Fibroblast of peridontal ligament (primary cell): ENCODE results near the gene TSPAN9.
A peak's percentile ranks its signal among the peaks of the same experiment; 100 is the strongest.

ENCODE experiments used
- DNase-seq: peaks from one replicate; pipeline ENCODE4 v3.0.0-alpha.2; 2010; ENCODE audit errors: extremely low read depth

TSPAN9 gene

DNA sequence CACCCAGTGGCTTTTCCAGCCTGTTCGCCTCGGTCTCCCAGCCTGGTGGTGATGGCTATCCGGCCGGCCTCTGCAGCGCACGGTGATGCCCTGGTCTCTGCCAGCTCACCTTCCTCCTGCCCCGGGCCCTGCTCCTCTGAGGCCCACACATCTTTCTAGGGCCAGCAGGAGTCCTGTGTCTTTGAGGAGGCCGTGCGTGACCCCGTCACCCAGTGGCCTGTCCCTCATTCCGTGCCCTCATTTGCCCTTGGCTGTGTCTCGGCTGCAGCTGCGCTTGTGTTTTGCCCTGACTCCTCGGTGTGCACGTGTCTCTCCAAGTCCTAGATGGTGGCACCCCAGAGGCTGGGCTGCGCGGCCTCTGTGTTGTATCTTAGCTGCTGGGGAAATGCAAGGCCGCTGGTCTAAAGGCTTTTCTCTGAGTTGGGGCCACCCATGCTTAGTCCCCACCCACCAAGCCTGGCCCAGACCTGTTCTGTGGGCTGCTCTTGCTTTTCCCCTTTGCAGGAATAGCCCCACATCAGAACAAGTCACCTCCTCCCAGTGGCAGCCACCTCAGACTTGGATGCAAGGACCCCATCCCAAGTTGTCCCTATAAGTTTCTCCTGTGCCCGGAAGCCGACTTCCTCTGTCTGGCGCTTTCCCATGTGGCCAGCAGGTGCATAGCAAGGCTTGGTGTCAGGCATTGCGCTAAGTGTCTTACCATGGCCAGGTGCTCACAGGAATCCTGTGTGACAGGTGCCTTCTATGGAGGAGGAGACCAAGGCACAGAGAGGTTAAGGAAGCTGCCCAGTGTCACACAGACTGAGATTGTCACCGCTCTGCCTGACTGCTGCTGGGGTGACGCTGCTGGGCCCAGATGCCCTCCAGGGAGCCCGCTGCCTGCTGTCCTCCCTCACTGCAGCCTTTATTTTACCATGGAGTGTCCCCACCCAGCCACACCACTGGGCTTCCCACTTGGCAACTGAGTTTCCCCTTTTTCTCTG, 64.5 kb downstream of the TSPAN9 start:
- DNase-seq, result no peak

DNA sequence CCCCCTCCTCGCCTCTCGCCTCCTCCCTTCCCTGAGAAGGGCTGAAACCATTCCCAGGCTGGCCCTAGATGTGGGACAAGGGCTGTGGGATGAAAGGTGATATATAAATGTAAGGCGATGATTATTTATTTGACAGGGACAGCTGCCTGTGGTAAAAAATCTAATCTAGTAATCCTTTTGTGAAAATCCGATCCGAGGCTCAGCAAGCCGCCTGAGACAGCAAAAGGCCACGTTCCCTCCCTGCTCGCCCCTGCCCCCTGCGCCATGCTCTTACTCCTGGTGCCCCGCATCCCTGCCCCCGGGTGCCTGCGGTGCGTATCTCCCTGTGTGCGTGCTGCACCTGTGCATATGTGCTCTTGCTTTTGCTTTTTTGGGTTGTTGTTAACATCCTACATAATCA, 65.2 kb downstream of the TSPAN9 start:
- DNase-seq, result no peak

DNA sequence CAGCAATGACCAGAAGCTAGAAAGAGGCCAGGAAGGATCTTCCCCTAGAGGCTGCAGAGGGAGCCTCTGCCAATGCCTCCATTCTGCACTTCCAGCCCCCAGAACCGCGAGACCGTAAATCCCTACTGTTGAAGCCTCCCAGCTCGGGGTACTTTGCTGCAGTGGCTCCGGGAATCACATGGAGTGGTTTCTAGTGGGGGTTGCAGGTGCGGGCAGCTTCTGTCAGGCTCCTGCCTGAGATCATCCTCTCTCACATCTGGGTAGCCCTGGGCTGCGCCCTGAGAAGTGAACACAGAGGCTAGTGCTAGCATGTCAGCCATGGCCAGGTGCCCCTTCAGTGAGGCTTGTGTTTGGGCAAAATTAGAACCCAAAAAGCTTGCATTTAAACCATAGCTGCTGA, 67.3 kb downstream of the TSPAN9 start:
- DNase-seq, result no peak

DNA sequence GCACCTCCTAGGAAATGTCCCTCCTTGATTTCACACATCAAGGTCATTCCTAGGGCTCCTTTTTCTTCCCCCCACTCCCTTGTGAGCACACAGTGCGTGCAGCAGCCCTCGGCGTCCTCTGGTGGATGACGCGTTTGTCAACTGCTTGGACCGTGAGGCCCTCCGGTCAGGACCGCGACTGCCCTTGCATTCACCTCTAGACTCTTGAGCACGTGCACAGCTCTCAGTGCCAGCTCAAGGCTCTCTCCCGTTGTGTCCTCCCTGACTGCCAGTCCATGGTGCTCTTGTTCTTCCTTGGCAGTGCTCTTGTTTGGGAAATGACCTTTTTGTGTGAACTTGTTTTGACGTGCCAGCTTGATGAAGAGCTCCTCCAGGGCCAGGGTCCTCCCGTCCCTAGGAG, 67.9 kb downstream of the TSPAN9 start:
- no peak for DNase-seq

DNA sequence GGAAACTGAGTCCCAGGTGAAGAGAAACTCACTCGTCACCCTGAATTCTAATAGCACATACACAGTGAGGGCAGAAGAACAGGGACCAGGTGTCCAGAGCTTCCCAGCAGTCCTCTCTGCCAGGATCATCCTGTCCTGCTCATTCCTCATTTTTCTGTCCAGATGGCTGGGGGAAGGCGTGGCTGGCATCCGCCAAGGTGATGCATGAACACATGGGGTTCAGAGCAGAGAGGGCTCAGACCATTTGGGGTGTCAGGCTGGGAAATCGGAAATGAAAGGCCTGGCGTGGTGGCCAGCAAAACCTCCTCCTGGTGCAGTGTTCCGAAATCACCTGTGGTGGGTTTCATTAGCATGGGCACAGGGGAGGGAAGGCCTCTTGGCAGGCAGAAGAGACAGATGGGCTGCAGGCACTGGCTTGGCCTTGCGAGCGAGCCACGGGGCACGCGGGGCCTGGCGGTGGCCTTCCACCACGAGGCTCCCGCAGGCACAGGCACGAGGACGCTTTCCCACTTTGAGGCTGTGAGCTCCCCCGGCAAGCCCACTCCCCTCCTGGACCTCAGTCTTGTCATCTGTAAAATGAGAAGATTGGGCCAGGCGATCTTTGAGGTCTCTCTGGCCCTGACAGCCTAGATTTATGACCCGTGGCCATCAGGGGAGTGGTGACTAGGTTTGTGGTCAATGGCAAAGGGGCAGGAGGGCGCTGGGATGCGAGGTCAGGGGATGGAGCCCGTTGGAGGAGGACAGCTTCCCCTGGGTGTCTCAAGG, 68.5 kb downstream of the TSPAN9 start:
- DNase-seq, result no peak

DNA sequence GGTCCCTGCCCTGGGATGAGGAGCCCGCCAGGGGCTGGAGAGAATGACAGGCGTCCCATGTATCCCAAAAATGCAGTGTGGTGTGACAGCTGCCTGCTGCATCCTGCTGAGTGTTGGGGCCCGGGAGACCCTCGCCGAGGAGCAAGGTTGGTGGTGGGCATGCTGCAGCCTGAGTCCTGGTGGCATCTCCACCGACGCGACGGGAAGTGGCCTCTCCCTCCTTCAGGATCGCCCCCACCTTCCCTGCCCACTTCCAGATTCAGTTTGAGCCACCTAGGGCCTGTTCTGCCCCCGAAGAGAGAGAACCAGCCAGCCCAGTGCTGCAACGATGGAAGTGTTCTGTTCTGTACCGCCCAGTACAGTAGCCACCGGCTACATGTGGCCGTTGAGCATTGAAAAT, 70.1 kb downstream of the TSPAN9 start:
- no peak for DNase-seq

DNA sequence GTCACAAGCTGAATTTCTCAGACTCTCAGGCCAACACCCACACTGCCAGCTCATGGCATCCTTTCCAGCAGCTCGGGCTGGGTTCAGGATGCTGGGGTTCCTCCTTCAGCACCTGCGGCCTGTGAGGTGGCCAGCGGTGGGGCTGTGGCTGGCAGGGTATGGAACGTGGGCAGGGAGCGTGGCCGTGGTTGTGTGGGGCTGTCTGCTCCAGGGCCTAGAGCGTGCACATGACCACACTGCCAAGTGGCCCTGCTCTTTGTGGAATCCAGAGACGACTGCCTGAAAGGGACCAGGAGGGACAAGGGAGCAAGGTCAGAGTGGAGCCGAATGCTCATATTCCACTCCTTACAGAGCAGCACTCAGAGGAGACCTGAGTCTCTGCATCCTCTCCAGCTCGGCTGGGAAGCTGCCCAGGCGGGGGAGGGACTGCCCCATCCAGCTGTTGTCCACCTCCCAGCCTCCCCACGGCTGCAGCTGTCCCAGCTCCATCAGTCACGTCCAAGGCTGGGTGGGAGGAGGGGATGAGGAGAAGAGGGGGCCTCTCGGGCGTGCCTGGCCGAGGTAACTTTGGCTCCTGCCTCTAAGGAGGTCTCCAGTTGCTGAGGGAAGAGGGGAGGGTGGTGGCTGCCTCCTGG, 71.3 kb downstream of the TSPAN9 start:
- DNase-seq, result no peak

DNA sequence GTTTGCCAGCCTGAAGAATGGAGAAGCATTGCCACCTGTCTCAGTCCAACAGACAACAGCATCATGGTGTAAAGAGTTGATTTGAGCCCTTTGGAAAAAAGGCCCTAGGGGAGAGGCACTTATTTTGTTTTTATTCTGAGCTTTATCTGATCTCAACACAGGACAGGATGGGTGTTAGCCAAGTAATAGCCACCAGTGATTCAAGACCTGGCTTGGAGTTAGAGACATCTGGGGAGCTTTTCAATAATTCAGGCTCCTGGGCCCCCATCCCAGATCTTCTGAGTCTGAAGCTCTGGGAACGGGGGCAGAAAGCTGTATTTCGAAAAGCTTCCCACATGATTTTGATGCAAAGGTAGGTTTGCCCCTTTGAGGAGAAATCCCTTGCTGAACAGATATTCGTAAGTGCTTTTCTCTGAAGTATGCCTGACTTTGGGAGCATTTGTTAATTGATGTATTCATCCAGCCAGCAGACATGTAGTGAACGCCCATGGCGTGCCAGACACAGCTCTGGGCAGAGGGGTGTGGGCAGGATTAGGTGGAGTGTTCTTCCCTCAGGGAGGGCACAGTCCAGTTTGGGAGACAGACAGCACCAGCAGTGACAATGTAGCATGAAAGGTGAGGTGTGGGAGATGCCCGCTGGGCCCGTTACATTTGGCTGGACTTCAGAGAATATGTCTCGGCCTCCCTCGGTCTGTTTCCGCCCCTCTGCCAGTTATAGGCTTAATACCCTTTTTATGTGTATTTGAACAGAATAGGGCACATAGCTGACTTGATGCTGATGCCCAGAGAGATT, 72.5 kb downstream of the TSPAN9 start:
- DNase-seq, result no peak

DNA sequence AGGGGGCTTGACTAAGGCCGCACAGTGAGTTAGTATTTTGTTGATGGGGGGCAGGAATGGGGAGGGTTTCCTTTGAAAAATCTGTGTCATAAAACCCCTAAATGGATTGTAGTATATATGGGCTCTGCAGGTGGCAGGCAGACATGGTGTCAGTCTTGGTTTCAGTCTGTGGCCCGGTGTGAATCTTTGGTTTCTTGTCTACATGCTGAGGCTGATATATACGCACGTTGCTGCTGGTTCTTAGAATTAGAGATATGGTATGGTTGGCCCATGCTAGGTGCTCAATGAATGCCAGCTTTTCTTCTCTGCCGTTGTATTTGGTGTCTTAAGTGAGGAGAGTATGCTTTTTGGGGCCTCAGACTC, 73.1 kb downstream of the TSPAN9 start:
- no peak for DNase-seq

DNA sequence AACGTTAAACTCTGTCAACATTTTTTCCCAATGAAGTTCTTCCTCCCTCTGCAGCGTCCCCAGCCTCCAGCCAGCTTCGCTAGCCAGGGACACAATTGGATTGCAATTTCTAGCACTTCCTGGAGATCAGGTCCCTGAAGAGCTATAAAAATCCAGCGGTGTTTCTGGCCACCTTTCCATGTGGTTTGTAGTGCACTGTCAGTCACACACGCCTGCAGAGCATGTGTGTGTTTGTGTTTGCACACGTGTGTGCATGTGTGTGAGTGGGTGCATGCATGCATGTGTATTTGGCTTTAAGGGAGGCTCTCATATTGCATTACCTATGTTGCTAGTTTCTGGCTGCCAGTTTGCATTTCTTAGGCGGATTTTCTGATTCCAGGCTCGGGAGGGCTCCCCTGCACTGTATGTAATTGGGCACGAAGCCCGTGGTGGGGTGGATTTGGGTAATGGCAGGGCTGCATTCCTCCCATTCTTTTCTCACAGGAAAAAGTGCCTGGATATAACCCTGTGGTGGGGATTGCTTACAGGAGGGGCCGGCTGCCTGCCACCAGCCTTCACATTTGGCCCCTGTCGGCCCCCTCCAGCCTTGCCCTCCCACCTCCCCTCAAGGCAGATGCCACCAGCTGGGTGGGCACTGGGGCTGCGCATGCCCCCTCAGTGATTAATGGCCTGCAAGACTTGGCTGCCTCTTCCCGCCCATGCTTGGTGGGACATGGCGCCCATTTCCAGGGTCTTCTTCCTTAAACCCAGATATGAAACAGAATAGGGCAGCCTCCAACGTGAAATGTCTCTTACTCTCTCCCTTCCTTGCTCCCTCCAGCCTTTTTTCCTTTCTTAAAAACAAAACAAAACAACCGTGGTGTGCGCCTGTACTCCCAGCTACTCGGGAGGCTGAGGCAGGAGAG, 74.0 kb downstream of the TSPAN9 start:
- DNase-seq, result peak; percentile 44

DNA sequence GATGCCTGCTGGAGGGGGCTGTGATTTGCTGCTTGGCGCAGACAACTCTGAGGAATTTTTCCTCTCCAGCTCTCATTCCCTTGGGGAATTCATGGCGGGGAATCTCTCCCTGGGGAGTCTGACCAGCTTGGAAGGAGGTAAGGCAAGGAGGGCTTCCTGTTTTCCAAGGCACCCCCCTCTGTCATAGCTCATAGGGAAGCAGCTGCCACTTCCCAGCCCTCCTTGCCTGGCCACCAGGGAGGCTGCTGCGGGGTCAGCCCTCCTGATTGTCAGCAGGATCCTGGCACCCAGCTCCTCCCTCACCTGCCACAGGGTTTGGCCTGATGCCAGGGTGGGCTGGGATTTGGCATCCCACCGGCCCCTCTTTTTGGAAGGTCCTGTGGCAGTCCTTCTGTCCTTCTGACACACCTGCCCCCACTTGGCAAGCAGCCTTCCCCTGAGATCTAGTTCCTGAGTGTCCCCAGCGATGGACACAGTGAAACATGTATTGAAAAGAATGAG, 74.9 kb downstream of the TSPAN9 start:
- DNase-seq, result peak; percentile 38

DNA sequence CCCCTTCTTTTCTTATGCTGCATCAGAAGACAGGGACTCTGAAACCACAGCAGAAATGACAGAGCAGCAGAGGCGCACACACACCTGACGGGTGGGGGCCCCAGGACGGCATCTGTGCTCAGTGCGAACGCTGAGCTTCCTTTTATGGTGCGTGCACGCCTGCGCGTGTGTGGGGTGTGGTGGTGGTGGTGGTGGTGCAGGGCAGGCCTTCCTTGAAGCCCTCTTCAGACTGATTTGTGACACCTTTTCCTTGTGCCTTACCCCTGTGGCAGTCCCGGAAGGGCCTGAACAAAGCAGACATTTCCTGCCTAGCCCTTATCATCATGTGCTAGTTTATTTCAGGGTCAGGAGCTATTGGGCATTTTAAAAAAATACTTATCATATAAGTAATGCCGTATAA, 75.7 kb downstream of the TSPAN9 start:
- DNase-seq, result no peak

DNA sequence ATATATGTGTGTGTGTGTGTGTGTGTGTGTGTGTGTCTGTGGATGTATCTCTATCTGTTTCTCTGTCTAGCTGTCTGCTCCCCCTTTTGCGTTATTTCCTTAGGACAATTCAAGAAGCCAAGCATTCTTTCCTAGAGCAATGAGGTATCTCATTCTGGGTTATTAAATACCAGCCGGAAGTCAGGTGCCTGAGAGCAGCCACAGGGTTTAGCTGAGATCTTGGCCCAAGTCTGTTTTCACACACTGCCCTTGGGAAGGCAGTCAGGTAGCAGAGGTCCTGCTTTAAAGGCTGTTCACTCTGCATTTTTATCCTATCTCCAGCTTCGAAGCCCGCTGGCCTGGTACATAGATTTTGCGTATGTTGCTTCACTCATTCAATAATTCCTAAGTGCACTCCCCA, 76.8 kb downstream of the TSPAN9 start:
- no peak for DNase-seq

DNA sequence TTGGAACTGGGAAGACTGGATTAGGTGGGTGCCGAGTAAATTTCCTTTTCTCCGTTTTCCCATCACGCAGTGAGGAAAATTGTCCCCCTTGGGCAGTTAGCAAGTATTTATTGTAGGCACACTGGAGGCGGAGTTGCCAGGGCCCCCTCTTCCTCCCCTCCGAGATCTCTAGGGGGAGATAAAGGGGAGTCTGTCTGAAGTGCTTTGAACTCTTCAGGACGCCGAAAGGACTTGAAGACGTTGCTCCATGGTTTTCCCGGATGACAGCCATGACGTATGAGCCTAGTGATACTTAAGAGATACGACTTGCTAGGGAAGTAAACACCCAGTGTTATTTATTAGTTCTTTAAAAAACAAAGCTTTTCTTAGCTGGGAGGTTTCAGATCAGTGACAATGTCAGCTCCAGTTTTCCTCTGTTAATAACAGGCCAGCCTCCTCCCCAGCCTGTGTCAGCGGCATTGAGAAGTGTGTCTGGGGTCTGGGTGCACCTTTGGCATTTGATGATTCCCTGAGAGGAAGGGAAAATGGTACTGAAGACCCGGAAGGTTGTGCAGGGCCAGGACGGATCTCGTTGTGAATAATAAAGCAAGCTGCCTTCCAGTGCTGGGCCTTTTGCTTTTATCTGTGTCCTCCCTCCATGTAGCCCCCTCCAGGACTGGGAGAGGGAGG, 78.7 kb downstream of the TSPAN9 start:
- DNase-seq, result no peak

DNA sequence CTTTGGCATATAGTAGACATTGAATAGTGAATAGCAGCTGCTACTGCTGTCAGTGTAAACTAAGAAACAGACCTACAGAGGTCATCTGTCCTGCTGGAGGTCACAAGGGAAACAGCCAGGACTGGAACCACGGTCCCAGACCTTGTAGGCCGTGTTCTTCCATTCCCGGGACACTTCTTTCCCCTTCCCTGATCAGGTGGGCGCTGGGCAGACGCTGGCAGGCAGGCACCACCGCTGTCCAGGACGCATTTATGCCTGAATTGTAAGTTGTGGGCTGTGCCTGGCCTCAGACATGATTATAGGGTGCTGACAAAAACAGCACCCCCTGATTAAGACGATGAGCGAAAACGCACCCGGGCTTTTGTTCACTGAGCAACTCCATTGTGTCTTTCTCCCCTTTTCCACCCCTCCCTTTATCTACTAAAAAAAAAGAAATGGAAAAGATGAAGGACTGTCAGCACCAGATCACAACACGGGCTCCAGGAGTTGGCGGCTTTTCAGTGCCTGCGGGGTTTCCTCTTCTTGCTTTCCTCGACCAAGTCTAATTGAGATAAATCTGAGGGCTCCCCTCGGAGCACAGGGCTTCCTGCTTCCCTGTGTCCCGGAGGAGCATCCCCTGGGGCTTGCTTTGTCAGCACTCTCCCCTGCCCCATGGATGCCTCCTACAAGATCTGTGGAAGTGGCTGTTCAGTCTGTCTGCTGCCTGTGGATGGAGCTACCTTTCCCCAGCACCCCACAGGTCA, 80.6 kb downstream of the TSPAN9 start:
- DNase-seq, result no peak

DNA sequence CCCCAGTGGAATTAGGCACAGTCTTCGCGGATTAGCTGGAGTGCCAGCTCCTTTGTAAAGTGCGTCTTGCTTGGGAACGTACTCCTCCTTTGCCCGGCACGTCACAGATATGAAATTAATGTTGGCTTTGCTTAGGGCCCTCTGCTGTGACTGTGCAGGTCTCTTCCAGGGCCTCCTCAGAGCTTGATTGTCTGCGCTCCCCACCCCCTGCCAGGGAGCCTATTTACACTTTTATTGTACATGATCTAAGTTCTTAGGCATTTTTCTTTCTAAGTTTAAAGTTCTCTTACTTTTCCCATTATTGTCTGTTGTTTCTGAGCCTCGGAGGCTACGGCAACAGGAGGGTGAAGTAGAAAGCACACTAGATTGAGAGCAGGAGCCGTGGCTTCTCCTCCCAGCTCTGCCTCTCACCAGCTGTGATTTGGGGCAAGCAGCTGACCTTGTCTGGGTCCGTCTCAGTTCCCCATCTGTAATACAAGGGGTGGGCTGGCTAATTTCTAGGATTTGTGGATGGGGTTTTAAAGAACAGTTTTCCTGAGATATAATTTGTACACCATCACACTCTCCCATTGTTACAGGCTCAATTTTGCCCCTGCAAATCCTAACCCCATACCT, 81.8 kb downstream of the TSPAN9 start:
- DNase-seq, result peak; percentile 37

DNA sequence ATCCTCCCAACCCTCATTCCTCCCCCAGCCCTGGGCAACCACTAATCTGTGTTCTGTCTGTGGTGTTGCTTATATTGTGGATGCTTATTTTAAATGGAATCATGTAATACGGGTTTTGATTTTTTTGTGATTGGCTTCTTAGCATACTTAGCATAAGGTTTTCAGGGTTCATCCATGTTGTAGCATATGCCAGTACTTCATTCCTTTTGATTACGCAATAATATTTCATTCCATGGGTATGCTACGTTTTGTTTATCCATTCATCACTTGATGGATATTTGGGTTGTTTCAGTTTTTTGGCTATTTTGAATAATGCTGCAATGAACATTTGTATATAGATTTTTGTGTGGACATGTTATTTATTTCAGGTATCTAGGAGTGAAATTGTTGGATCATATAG, 82.9 kb downstream of the TSPAN9 start:
- peak; percentile 70 for DNase-seq

DNA sequence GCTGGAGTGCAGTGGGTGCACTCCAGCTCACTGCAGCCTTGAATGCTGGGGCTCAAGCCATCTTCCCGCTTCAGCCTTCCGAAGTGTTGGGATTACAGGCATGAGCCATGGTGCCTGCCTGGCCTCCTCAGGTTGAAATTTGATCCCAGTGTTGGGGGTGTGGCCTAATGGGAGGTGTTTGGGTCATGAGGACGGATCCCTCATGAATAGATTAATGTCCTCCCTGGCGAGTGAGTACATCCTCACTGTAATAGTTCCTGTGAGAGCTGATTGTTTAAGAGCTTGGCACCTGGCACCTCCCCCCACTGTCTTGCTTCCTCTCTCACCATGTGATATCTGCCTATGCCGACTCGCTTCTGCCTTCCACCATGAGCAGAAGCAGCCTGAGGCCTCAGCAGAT, 84.7 kb downstream of the TSPAN9 start:
- no peak for DNase-seq
